Gastroesophageal sphincter (tissue), 4 donors: Measurements from ENCODE around the gene SLC25A31. TPM values are rescaled to one million over a fixed set of nuclear protein-coding genes. Genes with fewer than 3 reads are reported as not detected.

Source experiments
- ATAC-seq: fragments of 150-250 bp; one replicate; pipeline ENCODE4 v1.9.1; 2016; ENCODE audit warnings: mild to moderate bottlenecking, moderate library complexity
- H3K27ac ChIP-seq, 4 donors: fragments of 200-600 bp; sonication (generic) in 3 of 4; 1 replicate in 3 of 4; 2 replicates in 1 of 4; pipeline ENCODE4 v1.5.1; 2016 to 2019
- H3K27me3 ChIP-seq: fragments of 200-600 bp; sonication (generic); one replicate; pipeline ENCODE4 v1.5.1; 2019
- H3K36me3 ChIP-seq, 2 donors: fragments of 200-600 bp; sonication (generic); one replicate each; pipeline ENCODE4 v1.5.1; 2019; ENCODE audit warnings: control low read depth in 1 of 2
- H3K4me1 ChIP-seq, 3 donors: fragments of 200-600 bp; sonication (generic); 1 replicate in 2 of 3; 2 replicates in 1 of 3; pipeline ENCODE4 v1.5.1; 2016 to 2019; ENCODE audit warnings: control low read depth in 2 of 3
- H3K4me3 ChIP-seq, 2 donors: fragments of 200-600 bp; sonication (generic); one replicate each; pipeline ENCODE4 v1.5.1; 2019; ENCODE audit warnings: mild to moderate bottlenecking in 1 of 2, moderate library complexity in 1 of 2
- H3K9me3 ChIP-seq, 3 donors: fragments of 200-600 bp; sonication (generic); one replicate each; pipeline ENCODE4 v1.5.1; 2017 to 2019; ENCODE audit warnings: control low read depth in 2 of 3
- EP300 ChIP-seq: sonication (generic); formaldehyde crosslinking; IDR thresholded peaks from one replicate; pipeline ENCODE4 v1.6.1; 2017; ENCODE audit warnings: antibody characterized with exemption, mild to moderate bottlenecking
- POLR2A ChIP-seq, 2 donors: fragments of 450-650 bp; IDR thresholded peaks; one replicate each; pipeline ENCODE4 v1.6.1; 2017; ENCODE audit warnings: antibody characterized with exemption in 2 of 2, mild to moderate bottlenecking in 2 of 2, moderate library complexity in 1 of 2
- POLR2AphosphoS5 ChIP-seq: sonication (generic); formaldehyde crosslinking; IDR thresholded peaks from one replicate; pipeline ENCODE4 v1.6.1; 2017; ENCODE audit warnings: antibody characterized with exemption
- WGBS, 2 donors: methylation state at CpG; one replicate each; pipeline ENCODE4 v1.1.5; 2018; ENCODE audit warnings: low coverage in 1 of 2; 5-methylcytosine and 5-hydroxymethylcytosine counted together
- total RNA-seq, 4 donors: library from RNA; depleted of rRNA; stranded (reverse); fragments of >200 nt; gene quantifications; one replicate each; pipeline ENCODE4 v1.1.0, GENCODE V29; 2016
- TF ChIP-seq, protein P1 (sequence below), 4 experiments: fragments of 200-600 bp in 2 of 4; fragments of 450-650 bp in 2 of 4; sonication (generic) in 1 of 4; IDR thresholded peaks; one replicate each; pipeline ENCODE4 v1.5.1; 2017 to 2019; ENCODE audit warnings: antibody characterized with exemption in 4 of 4, mild to moderate bottlenecking in 2 of 4, moderate library complexity in 2 of 4

The SLC25A31 gene
- total RNA-seq, 4 donors from 2014 or later: not detected

DNA sequence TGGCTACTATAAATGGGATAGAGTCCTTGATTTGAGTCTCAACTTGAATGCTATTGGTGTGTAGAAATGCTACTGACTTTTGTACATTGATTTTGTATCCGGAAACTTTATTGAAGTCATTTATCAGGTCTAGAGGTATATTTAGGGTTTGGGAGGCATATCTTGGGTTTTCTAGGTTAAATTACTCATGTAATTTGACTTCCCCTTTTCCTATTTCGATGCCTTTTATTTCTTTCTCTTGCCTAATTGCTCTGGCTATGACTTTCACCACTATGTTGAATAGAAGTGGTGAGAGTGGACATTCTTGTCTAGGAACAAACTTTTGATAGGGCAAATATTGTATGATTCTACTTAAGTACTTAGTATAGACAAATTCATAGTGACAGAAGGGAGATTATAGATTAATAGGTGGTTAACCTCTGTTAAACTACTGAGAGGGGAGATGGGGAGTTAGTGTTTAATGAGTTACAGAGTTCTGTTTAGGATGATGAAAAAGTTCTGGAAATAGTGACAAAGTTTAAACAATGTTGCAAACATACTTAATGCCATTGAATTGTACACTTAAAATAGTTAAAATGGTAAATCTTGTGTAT is 29.1 kb downstream of the SLC25A31 start:
- 77 to 86% methylated on average over 2 of the region's 2 CpGs for WGBS, 2 donors
- TF ChIP-seq POLR2AphosphoS5 (no peak), EP300 (no peak), POLR2A (IDR thresholded peaks at IDR 0.05) (no peak)
- TF ChIP-seq, protein P1, sequence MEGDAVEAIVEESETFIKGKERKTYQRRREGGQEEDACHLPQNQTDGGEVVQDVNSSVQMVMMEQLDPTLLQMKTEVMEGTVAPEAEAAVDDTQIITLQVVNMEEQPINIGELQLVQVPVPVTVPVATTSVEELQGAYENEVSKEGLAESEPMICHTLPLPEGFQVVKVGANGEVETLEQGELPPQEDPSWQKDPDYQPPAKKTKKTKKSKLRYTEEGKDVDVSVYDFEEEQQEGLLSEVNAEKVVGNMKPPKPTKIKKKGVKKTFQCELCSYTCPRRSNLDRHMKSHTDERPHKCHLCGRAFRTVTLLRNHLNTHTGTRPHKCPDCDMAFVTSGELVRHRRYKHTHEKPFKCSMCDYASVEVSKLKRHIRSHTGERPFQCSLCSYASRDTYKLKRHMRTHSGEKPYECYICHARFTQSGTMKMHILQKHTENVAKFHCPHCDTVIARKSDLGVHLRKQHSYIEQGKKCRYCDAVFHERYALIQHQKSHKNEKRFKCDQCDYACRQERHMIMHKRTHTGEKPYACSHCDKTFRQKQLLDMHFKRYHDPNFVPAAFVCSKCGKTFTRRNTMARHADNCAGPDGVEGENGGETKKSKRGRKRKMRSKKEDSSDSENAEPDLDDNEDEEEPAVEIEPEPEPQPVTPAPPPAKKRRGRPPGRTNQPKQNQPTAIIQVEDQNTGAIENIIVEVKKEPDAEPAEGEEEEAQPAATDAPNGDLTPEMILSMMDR (IDR thresholded peaks at IDR 0.05): no peak
- no peaks in the 10 kb centered on the region for H3K36me3 ChIP-seq
- no peak overlapping the region for H3K27ac ChIP-seq
- H3K27me3 ChIP-seq: no peaks in the 10 kb centered on the region
- no peak for ATAC-seq
- peaks cover 0 to 6% (median 0%) of the 10 kb centered on the region in 3 donors for H3K9me3 ChIP-seq
- H3K4me1 ChIP-seq: no peaks in the 10 kb centered on the region
- no peak overlapping the region for H3K4me3 ChIP-seq

DNA sequence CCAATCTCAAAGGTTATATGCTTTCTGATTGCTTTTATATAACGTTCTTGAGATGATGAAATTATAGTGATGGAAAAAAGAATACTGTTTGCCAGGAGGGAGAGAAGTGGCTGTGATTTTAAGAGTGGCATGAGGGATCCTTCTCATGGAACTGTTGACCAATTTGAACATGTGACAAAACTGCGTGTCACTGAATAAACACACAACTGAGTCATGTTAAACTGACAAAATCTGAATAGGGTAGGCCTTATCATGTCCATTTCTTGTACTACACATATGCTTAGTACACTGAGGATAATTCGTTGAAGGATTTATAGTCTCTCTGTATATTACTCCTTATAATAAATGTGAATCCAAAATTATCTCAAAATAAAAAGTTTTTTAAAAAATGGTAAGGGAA is 29.7 kb downstream of the SLC25A31 start:
- no peaks in the 10 kb centered on the region for H3K27me3 ChIP-seq
- no peaks in the 10 kb centered on the region for H3K4me1 ChIP-seq
- no peak for TF ChIP-seq EP300
- no peak for TF ChIP-seq POLR2AphosphoS5
- no peak for TF ChIP-seq POLR2A (IDR thresholded peaks at IDR 0.05)
- TF ChIP-seq, protein P1 (IDR thresholded peaks at IDR 0.05): no peak
- H3K4me3 ChIP-seq: no peak overlapping the region
- no peaks in the 10 kb centered on the region for H3K36me3 ChIP-seq
- H3K9me3 ChIP-seq: peaks cover 0 to 6% (median 0%) of the 10 kb centered on the region in 3 donors
- no peak overlapping the region for H3K27ac ChIP-seq
- no peak for ATAC-seq
- WGBS, 2 donors: 82 to 85% methylated on average over 3 of the region's 3 CpGs

DNA sequence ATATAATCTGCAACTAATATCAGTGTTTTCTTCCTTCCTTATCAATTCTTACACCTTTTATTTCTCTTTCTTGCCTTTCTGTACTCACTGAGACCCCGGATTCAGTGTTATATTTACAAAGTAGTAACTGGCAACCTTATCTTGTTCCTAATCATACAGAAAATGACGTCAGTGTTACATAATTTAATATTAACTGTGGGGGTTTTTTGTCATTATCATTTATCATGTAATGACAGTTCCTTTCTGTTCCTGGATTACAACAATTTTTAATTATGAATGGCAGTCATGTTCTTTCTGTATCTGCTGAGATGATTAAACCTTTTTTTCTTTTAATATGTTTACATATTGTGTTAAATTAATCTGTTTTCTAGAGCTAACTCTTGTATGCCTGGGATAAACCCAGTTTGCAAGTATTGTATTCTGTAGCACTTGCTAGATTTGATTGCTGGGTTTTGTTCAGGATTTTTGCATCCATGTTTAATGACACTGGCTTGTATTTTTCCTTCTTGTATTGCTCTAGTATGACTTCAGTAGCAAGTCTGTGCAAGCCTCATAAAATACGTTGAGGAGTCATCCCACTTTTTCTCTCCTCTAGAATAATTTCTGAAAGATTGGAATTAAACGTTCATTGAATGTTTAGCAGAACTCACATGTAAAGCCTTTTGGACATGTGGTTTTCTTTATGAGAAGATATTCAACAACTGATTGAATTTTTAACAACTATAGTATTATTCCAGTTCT is 41.5 kb downstream of the SLC25A31 start:
- 47 to 78% methylated on average over 4 of the region's 4 CpGs for WGBS, 2 donors
- no peak overlapping the region for H3K27ac ChIP-seq
- H3K4me1 ChIP-seq: no peaks in the 10 kb centered on the region
- ATAC-seq: no peak
- no peaks in the 10 kb centered on the region for H3K9me3 ChIP-seq
- H3K27me3 ChIP-seq: no peaks in the 10 kb centered on the region
- TF ChIP-seq, protein P1 (IDR thresholded peaks at IDR 0.05): no peak
- TF ChIP-seq POLR2A (IDR thresholded peaks at IDR 0.05) (no peak), EP300 (no peak), POLR2AphosphoS5 (no peak)
- no peak overlapping the region for H3K4me3 ChIP-seq
- H3K36me3 ChIP-seq: no peaks in the 10 kb centered on the region

DNA sequence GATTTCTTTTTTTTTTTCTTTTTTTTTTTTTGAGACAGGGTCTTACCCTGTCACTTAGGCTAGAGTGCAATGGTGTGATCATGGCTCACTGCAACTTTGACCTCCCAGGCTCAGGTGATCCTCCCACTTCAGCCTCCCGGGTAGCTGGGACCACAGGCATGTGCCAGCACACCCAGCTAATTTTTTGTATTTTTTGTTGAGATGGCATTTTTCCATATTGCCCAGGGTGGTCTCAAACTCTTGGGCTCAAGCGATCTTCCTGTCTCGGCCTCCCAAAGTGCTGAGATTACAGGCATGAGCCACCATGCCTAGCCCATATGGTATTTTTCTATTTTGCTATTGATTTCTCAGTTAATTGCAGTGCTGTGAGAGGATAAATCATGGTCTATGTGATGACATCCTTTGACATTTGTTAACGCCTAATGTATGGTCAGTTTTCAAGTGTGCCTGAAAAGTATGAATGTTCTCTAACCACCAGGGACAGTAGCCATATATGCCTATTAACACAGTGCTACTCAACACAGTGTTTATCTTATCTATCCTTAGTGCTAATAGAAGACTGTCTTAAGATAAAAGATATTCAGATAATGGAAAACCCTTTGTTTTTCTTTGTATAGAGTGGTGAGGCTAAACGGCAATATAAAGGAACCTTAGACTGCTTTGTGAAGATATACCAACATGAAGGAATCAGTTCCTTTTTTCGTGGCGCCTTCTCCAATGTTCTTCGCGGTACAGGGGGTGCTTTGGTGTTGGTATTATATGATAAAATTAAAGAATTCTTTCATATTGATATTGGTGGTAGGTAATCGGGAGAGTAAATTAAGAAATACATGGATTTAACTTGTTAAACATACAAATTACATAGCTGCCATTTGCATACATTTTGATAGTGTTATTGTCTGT is 42.8 kb downstream of the SLC25A31 start:
- Histone ChIP-seq H3K27ac (no peak overlapping the region), H3K4me1 (no peaks in the 10 kb centered on the region), H3K36me3 (no peaks in the 10 kb centered on the region), H3K9me3 (no peaks in the 10 kb centered on the region), H3K4me3 (no peak overlapping the region), H3K27me3 (no peaks in the 10 kb centered on the region)
- TF ChIP-seq POLR2A (IDR thresholded peaks at IDR 0.05) (no peak), EP300 (no peak)
- TF ChIP-seq, protein P1 (IDR thresholded peaks at IDR 0.05): no peak
- ATAC-seq: no peak
- 81 to 93% methylated on average over 7 to 10 of the region's 10 CpGs for WGBS, 2 donors
